ENCODE measurements around the gene SUMF2. TPM values are rescaled to one million over a fixed set of nuclear protein-coding genes. Genes with fewer than 3 reads are reported as not detected.
"Not testable (repeated sequence)": the region's sequence is repeated elsewhere in the genome, so short reads cannot be mapped to it uniquely, and the experiment has no call there.

SUMF2 gene
- 100 to 1,000 TPM in 2 of 4 donors, 10 to 100 TPM in 2; 61.2 to 110 (median 86.5) TPM for total RNA-seq

DNA sequence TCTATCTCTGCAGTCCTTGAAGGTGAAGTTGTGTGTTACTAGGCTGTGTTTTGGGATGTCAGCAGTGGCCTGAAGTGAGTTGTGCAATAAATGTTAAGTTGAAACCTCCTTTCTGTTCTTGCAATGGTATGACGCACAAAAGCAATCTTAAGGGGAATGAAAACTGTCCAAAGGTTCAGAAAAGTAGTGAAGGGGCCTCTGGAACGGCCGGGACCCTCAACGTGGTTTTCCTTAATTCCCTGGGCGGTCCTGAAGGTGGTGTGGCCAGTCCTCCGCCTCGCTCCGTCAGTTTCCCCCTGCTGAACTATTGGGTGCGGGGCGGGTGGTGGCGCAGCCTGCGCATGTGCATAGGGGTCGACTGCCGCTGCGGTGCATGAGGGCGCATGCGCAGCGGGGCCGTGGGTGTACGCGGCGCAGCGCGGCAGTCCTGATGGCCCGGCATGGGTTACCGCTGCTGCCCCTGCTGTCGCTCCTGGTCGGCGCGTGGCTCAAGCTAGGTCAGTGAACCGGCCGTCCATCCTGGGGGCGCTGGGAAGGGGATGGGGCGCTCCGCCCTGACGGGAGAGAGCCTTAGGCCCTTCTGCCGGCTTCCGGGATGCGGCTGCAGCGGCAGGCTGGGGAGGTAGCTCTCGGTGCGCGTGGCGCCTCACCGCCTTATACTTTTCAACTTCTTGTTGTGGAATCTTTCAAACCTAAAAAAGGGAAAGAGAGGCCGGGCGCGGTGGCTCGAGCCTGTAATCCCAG is at the start of gene SUMF2:
Gene SUMF2, plus strand, starts transcription at position 405 of the 744 bp plus-strand sequence. Its CDS starts 26 bp downstream, at position 431.
- Histone ChIP-seq H3K4me1 (no peaks in the 10 kb centered on the region), H3K27ac (peak within 1 kb of the TSS; percentile 84 to 96), H3K36me3 (no peaks in the 10 kb centered on the region), H3K4me3 (peak within 1 kb of the TSS; percentile 79 to 86), H3K9me3 (no peaks in the 10 kb centered on the region), H3K27me3 (no peaks in the 10 kb centered on the region)
- DNase-seq: peak; percentile 89 to 92
- intact Hi-C loops (cut with DNase I; ENCODE audit: low total_unique reads): no loop called here
- TF ChIP-seq POLR2A (IDR thresholded peaks at IDR 0.05): peak; percentile 56 to 85
- TF ChIP-seq, protein P1, sequence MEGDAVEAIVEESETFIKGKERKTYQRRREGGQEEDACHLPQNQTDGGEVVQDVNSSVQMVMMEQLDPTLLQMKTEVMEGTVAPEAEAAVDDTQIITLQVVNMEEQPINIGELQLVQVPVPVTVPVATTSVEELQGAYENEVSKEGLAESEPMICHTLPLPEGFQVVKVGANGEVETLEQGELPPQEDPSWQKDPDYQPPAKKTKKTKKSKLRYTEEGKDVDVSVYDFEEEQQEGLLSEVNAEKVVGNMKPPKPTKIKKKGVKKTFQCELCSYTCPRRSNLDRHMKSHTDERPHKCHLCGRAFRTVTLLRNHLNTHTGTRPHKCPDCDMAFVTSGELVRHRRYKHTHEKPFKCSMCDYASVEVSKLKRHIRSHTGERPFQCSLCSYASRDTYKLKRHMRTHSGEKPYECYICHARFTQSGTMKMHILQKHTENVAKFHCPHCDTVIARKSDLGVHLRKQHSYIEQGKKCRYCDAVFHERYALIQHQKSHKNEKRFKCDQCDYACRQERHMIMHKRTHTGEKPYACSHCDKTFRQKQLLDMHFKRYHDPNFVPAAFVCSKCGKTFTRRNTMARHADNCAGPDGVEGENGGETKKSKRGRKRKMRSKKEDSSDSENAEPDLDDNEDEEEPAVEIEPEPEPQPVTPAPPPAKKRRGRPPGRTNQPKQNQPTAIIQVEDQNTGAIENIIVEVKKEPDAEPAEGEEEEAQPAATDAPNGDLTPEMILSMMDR (IDR thresholded peaks at IDR 0.05): peak; percentile 26 to 47 (median 28)

DNA sequence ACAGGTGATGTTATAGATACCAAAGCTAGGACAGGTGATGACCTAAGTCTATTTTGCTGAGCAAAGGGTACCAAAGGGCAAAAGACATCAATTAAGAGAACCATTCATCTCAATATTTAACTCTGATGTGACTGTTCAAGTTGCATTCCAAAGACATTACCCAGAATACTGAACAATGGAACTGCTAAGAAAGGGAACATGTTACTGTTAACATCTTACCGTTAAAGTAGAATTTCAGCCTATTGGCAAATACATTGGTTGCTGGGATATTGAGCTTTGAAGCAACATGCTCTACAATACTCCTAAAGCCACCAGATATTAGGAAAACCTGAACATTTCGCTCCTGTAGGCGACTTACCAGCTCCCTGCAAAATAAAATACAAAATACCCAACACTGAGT is 47.1 kb upstream of the SUMF2 start:
- H3K27me3 ChIP-seq; intact Hi-C loops (cut with DNase I; ENCODE audit: low total_unique reads); H3K9me3 ChIP-seq; H3K27ac ChIP-seq; DNase-seq; H3K4me1 ChIP-seq; H3K36me3 ChIP-seq; H3K4me3 ChIP-seq: not testable (repeated sequence)

GRCh38 chr7:56019501-56019900 is 44.6 kb upstream of the SUMF2 start:
- H3K4me3 ChIP-seq: no peak overlapping the region
- no peak for TF ChIP-seq POLR2A (IDR thresholded peaks at IDR 0.05)
- TF ChIP-seq, protein P1 (IDR thresholded peaks at IDR 0.05): no peak
- no peaks in the 10 kb centered on the region for H3K27me3 ChIP-seq
- DNase-seq: no peak
- H3K9me3 ChIP-seq: no peaks in the 10 kb centered on the region
- H3K27ac ChIP-seq: no peak overlapping the region
- intact Hi-C loops (cut with DNase I; ENCODE audit: low total_unique reads): no loop called here
- no peaks in the 10 kb centered on the region for H3K4me1 ChIP-seq
- no peaks in the 10 kb centered on the region for H3K36me3 ChIP-seq

DNA sequence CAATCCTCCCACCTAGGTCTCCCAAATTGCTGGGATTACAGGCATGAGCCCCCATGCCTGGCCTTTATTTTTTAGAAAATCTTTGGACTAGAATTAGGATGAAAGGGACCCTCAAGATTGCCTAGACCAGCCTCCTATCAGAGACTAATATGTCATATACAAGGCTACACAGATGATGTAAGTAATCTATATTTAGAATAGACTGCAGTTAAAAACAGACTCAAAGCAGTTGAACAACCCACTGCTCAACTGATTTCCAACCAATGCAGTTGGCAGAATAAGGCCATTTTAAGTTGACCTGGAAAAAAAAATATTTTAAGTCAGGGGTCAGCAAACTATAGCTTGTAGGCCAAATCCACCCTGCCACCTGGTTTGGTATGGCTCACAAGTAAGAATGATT is 40.6 kb upstream of the SUMF2 start:
- H3K27ac ChIP-seq: no peak overlapping the region
- DNase-seq: no peak
- no peaks in the 10 kb centered on the region for H3K36me3 ChIP-seq
- no peaks in the 10 kb centered on the region for H3K27me3 ChIP-seq
- H3K9me3 ChIP-seq: no peaks in the 10 kb centered on the region
- H3K4me1 ChIP-seq: no peaks in the 10 kb centered on the region
- H3K4me3 ChIP-seq: no peak overlapping the region
- no peak for TF ChIP-seq POLR2A (IDR thresholded peaks at IDR 0.05)
- TF ChIP-seq, protein P1 (IDR thresholded peaks at IDR 0.05): no peak
- intact Hi-C loops (cut with DNase I; ENCODE audit: low total_unique reads): no loop called here

DNA sequence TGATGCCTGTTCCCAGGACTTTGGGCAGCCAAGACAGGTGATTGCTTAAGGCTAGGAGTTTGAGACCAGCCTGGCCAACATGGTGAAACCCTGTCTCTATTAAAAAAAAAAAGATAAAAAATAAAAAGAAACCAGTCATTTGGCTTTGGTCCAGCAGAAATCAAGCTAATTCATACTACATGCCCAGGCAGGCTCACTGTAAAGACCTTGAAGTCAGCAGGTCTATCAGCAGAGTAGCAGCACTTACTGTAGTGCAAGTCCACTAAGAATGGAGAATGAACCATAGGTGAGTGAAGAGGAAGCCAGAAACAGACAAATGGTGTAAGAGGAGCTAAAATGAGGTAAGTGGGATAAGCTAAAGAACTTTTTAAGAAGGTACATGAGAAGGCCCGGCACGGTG is 37.5 kb upstream of the SUMF2 start:
- H3K27ac ChIP-seq: no peak overlapping the region
- TF ChIP-seq, protein P1 (IDR thresholded peaks at IDR 0.05): no peak
- TF ChIP-seq POLR2A (IDR thresholded peaks at IDR 0.05): no peak
- H3K9me3 ChIP-seq: no peaks in the 10 kb centered on the region
- no peak overlapping the region for H3K4me3 ChIP-seq
- H3K36me3 ChIP-seq: no peaks in the 10 kb centered on the region
- no peaks in the 10 kb centered on the region for H3K4me1 ChIP-seq
- no peak for DNase-seq
- no peaks in the 10 kb centered on the region for H3K27me3 ChIP-seq
- intact Hi-C loops (cut with DNase I; ENCODE audit: low total_unique reads): no loop called here
